ENCODE results near the gene JSRP1. TPM values are rescaled to one million over a fixed set of nuclear protein-coding genes. Genes with fewer than 3 reads are reported as not detected.

JSRP1 gene
- total and polyA plus RNA-seq, 10 of the 15 experiments (the other 5 are each of a cell fraction or from before 2014, with no cell fraction given) = 0.41 to 0.91 (median 0.49) TPM; not detected in 7

- TF ChIP-seq RCOR1 (conservative IDR thresholded peaks at IDR 0.05; ENCODE audit: low read depth, low read length) = 0 out of 2 replicates have a peak, but pooled peaks have one; percentile 65
- peak in 1 of 2 experiments; percentile 13; a peak in 1 of 3 replicates for TF ChIP-seq EGR1 (IDR thresholded peaks at IDR 0.05; ENCODE audit: borderline replicate concordance in 1 of 2, low read depth in 2 of 2, low read length in 2 of 2)
- peak; percentile 97 for TF ChIP-seq MEF2B (IDR thresholded peaks at IDR 0.05; ENCODE audit: partially characterized antibody, poor library complexity, severe bottlenecking)
- no peak for TF ChIP-seq BRCA1 (IDR thresholded peaks at IDR 0.05; ENCODE audit: low read depth, low read length)
- TF ChIP-seq ZNF622 (IDR thresholded peaks at IDR 0.05) = no peak
- peak; percentile 91 for TF ChIP-seq ZBTB40 (IDR thresholded peaks at IDR 0.05; ENCODE audit: borderline replicate concordance)
- peak; percentile 53 to 67; a peak in 2 of 4 replicates for TF ChIP-seq IKZF2 (IDR thresholded peaks at IDR 0.05)
- peak; percentile 39; the same call in 1 of the 2 replicates for TF ChIP-seq NRF1 (conservative IDR thresholded peaks at IDR 0.05; ENCODE audit: low read depth, low read length)
- TF ChIP-seq GATAD2B (conservative IDR thresholded peaks at IDR 0.05; ENCODE audit: low read depth) = peak; percentile 75
- peak; percentile 23 for TF ChIP-seq E2F8 (IDR thresholded peaks at IDR 0.05; ENCODE audit: low read depth, partially characterized antibody)
- TF ChIP-seq POLR2AphosphoS5 (IDR thresholded peaks at IDR 0.05; ENCODE audit: low read length) = peak; percentile 32; the same call in 1 of the 2 replicates
- TF ChIP-seq TCF12 (IDR thresholded peaks at IDR 0.05; ENCODE audit: low read depth, low read length) = peak; percentile 58; the same call in 1 of the 2 replicates
- no peak for TF ChIP-seq CBX3 (IDR thresholded peaks at IDR 0.05; ENCODE audit: borderline replicate concordance, low read depth)
- TF ChIP-seq MEF2A (IDR thresholded peaks at IDR 0.05; ENCODE audit: insufficient read depth, low read depth, low read length) = 0 out of 2 replicates have a peak, but pooled peaks have one; percentile 29
- TF ChIP-seq ZNF384 (IDR thresholded peaks at IDR 0.05; ENCODE audit: borderline replicate concordance, low read depth, low read length) = peak; percentile 18; the same call in 1 of the 2 replicates
- peak; percentile 46; the same call in 1 of the 2 replicates for TF ChIP-seq PML (IDR thresholded peaks at IDR 0.05; ENCODE audit: low read length)
- TF ChIP-seq CTCF (IDR thresholded peaks at IDR 0.05 in 2 of 3, conservative IDR thresholded peaks at IDR 0.05 in 1 of 3; ENCODE audit: control insufficient read depth in 2 of 3, extremely low read depth in 1 of 3, insufficient read depth in 1 of 3, low read depth in 3 of 3, low read length in 3 of 3) = peak; percentile 89 to 94 (median 92)
- TF ChIP-seq STAT3 (IDR thresholded peaks at IDR 0.05; ENCODE audit: low read depth, low read length) = no peak
- no peak for TF ChIP-seq MYC (IDR thresholded peaks at IDR 0.05; ENCODE audit: insufficient read depth, insufficient read length, insufficient replicate concordance, low read length, severe bottlenecking)
- 0 out of 2 replicates have a peak, but pooled peaks have one; percentile 88 for TF ChIP-seq RB1 (IDR thresholded peaks at IDR 0.05; ENCODE audit: borderline replicate concordance)
Observed at GRCh38 chr19:2273356-2274184, 17.4 kb upstream of the JSRP1 start (continued).

All from GM12878 (cell line).